ENCODE results near the gene NUP188.

The NUP188 gene

DNA sequence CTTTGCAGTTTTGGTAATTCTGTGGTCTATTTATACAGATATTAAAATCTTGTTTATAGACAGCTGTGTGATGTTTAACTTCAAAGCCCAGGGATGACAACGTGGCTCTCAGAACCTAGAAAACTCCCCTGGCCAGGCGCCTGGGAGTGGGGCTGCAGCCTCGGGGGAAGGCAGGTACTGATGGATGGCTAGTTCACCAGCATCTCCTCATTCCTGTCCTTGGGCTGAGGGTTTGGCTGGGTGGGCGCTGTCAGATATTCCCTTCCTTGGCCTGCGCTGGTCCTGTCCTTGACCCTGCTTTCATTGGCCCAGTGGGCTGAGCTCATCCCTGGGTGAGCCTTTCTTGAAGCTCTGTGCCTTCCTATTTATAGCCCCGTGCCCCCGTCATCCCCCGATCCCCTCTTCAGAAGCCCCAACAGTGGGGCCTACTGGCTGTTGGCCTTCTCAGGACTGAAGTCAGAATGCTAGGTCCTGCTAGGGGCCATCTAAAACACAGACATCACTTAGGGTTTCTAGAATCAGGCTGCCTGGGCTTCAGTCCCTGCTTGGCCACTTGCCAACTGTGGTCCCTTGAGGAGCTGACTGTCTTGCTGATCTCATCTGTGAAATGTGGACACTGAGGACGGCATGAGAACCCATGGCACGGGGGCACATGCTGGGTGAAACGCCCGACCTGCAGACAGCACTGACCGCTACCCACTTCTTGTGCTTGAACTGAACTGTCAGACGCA, 59.7 kb downstream of the NUP188 start:
- no peak for DNase-seq

GRCh38 chr9:129007766-129008468, 60.4 kb downstream of the NUP188 start:
- DNase-seq = no peak

DNA sequence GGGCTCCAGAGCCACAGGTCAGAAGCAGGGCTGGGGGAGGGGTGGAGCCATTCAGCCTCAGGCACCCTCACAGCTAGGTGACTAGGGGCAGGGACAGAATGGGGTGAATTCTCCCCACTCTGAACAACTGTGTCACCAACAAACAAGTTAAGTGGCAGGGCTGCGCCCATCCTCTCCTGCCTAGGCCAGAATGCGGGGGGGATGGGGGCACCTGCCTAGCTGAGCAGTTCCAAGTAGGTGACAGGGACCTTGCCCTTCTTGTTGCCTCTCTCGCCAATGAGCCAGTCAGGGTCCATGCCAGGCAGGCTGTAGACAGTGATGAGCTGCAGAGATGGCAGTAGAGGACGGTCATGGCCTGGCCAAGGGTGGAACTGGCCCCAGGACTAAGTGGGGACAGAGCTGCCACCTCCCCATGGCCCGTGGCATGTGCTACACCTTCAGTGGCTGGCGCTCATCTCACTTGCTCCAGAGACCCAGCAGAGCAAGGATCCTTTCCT, 61.0 kb downstream of the NUP188 start:
- DNase-seq = no peak

DNA sequence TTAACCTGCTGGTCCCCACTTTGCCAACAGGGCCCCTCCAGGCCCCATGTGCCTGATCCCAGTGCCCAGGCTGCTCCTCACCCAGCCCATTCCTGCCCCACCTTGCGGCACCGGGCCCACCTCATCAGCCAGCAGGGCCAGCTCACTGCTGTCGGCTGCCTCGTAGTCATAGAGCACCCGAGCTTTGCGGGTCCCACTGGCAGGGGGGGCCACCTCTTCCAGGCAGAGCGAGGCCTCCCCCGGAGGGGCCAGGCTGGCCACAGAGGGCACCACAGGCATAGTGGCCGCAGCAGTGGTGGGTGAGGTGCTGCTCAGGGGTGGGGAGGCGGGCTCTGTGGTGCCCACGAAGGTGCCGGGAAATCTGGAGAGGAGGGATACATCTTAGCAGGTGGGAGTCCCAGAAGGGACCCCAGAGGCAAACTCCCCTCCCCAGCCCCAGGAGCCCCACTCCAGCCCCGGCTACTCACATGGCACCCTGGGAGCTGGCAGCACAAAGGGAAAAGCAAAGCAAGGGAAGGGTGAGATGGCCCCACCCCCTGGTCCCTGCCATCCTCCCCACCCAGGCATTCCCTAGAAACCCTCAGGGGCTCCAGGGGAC, 61.6 kb downstream of the NUP188 start:
- DNase-seq = no peak

GRCh38 chr9:129009584-129010141, 62.2 kb downstream of the NUP188 start:
- no peak for DNase-seq

DNA sequence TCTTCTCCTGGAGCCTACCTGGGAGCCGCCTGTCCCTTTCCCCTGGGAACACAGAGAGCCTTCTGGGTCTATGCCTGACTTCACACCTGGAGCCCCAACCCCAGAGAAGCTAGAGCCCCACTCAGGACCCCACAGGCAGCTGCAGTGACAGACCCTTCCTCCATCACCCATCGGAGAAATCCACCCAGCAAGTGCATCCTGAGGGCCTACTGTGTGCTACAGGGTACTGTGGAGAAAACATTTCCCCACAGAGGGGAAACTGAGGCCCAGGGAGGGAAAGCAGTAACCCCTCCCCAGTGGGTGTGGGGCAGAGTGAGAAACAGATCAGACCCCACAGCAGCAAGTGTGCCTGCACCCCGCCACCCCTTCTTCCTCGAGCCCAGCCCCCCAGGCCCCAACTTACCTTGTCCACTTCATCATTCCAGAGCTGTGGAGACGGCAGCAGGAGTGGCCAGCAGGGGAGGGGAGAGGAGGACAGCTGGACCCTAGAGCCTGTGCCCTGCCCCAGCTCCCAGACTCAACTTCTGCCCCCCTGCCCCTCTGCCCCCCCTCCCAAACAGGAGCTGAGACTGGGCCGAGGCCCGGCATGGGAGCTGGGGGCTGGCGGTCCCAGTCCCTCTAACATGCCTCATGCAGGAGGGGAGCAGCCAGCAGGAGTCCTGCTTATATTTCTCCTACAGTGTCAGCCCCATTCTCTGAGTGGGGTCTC, 62.9 kb downstream of the NUP188 start:
- no peak for DNase-seq

DNA sequence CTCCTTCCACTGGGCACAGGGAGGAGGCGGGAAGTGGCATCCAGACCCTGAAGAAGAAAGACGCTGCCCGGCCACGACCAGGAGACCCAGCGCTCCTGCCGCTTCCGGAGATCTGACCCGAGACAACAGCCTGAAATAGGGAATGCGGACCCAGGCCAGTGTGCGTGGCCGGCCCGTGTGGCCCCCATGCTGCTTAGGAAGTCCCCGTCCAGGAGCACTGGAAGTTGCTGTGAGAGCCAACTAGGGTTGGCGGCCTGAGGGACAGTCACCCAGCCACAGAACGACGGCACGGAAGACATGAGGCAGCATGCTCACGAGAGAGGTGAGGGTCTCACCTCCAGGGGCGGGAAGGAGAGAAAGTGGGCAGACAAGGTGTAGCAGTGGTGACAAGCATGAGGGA, 63.7 kb downstream of the NUP188 start:
- no peak for DNase-seq

DNA sequence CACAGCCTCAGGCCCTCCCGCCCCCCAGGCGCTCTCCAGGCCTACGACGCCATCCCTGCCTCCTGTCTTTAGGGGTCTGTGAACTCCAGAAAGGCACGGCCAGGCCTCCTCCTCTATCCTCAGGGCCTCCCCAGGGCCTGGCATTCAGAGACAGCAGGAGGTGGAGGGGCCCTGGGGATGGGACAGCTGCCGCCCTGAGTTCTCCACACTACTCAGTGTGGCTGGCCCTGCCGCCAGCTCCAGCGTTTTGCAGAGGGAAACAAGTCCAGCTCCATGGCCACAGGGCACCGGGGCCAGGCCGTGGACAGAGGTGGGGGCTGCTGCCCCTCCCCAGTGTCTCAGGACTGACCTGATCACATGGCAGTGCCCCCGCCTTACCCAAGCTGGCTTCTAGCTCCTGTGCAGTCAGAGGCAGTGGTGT, 64.3 kb downstream of the NUP188 start:
- no peak for DNase-seq

DNA sequence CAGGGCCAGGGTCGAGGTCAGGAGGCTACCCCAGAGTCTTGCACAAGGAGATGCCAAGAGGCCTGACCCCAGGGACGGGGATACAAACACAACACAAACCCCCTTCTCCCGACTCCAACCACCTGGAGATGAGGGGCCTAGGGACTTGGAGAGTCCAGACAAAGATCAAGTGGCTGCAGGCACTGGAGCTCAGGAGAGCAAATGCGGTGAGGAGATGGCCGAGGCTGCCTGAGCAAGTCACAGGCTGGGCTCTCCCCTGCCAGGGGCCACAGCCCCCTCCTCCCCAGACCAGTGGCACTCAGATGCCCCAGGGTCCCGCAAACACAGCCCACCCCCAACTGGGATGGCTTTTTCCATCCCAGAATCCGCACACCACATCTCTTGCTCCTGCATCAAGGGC, 64.8 kb downstream of the NUP188 start:
- no peak for DNase-seq

- DNase-seq = no peak
These were observed 65.5 kb downstream of the NUP188 start for GRCh38 chr9:129012893-129013448.

- no peak for DNase-seq
These were observed 66.2 kb downstream of the NUP188 start for GRCh38 chr9:129013674-129014073.

DNA sequence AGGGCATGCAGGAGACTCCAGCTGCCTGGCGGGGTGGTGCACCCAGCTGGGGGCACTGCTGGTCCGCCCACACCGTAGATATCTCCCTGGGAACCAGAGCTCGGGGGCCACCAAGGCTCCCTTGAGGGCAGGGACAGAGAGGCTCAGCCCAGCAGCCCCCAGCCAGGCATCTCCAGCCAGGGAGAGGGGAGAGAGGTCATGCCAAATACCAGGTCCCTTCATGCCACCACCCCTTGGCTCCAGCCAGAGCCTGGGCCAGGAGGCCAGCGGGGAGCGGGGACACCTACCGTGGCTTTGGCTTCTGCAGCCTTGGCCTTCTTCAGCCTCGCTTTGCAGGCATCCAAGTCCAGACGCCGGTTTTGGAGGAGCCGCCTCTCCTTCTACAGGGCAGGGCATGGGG, 66.6 kb downstream of the NUP188 start:
- DNase-seq = no peak

DNA sequence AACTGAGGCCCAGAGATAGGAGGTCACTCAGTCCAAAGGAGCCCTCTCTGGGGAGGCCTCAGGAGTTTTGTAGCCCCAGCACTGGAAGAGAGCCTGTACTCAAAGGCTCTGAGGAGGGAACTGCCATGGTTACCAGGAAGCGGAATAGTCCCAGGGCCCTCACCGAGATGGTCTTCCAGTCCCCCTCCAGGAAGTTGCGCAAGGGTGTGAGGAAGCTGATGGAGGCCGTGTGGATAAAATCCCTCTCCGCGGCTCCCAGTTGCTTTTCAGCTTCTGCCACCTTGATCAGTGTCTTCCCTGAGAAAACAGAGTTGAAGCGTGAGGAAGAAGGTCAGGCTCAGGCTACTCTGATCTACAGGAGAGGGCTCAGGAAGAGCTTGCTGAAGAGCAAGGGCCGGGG, 67.1 kb downstream of the NUP188 start:
- DNase-seq = no peak

DNA sequence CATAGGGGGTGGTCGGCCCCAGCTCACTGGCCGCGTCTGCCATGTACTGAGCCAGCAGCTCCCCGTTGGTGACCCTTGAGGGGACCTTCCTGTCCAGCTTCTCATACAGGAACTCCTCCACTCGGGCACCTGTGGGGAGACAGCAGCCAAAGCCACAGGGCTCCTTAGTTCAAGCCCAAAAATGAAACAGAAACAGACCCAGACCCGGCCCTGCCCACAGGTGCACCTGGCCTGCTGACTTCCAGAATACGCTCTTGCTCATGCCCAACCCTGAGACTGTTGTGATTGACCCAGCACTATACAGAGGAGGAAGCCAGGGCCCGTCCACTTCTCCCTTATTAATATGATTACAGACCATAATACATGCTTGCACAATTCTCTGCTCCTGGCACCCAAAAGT, 73.6 kb downstream of the NUP188 start:
- no peak for DNase-seq

DNA sequence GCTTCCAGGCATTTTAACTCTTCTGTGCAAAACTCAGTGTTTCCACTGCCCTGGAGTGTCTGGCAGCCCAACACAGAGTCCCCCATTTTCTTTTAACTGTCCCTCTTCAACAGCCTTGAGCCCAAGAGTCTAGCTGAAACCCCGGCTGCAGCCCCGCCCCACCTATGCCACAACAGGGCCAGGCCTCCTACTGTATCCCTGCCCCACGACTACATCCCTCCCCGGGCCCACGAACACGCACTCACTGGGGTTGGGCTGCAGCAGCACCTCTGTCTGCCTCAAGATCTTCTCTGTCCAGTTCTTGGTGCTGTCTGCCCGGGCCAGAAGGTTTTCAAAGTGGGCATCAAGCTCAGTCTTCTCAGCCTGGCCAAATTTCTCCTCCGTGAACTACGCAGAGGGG, 74.5 kb downstream of the NUP188 start:
- DNase-seq = no peak

GRCh38 chr9:129023036-129023907, 75.8 kb downstream of the NUP188 start:
- DNase-seq = no peak

- no peak for DNase-seq
These were observed 76.4 kb downstream of the NUP188 start for GRCh38 chr9:129023908-129024233.

GRCh38 chr9:129026442-129027223, 79.1 kb downstream of the NUP188 start:
- no peak for DNase-seq

GRCh38 chr9:129027224-129027684, 79.8 kb downstream of the NUP188 start:
- DNase-seq = no peak

- DNase-seq = no peak
These were observed 80.2 kb downstream of the NUP188 start for GRCh38 chr9:129027685-129028191.

All from inflammatory macrophage (primary cell).